COLO668 (cell line): ENCODE data around the gene UXS1.

Experiments used
- DNase-seq: peaks from one replicate; lab custom pipeline; 2025; ENCODE audit not compliant: unreplicated experiment; lab: John Stamatoyannopoulos, UW

Gene UXS1

GRCh38 chr2:106090916-106091618, 103.0 kb downstream of the UXS1 start:
- DNase-seq = no peak

- DNase-seq = no peak
Observed at GRCh38 chr2:106089611-106090010, 104.5 kb downstream of the UXS1 start.

GRCh38 chr2:106085181-106085940, 108.7 kb downstream of the UXS1 start:
- DNase-seq = peak; percentile 11

- no peak for DNase-seq
Observed at GRCh38 chr2:106080959-106081358, 113.1 kb downstream of the UXS1 start.

GRCh38 chr2:106078096-106078495, 116.0 kb downstream of the UXS1 start:
- no peak for DNase-seq

- no peak for DNase-seq
Observed at GRCh38 chr2:106076941-106077340, 117.2 kb downstream of the UXS1 start.

GRCh38 chr2:106075048-106075447, 119.1 kb downstream of the UXS1 start:
- DNase-seq = no peak

GRCh38 chr2:106073678-106074406, 120.3 kb downstream of the UXS1 start:
- no peak for DNase-seq

GRCh38 chr2:106070181-106070580, 123.9 kb downstream of the UXS1 start:
- DNase-seq = no peak

GRCh38 chr2:106068451-106068850, 125.7 kb downstream of the UXS1 start:
- DNase-seq = no peak

- no peak for DNase-seq
Observed at GRCh38 chr2:106065983-106066820, 127.9 kb downstream of the UXS1 start.

- DNase-seq = peak; percentile 30
Observed at GRCh38 chr2:106065268-106065982, 128.7 kb downstream of the UXS1 start.

GRCh38 chr2:106063181-106063580, 130.9 kb downstream of the UXS1 start:
- DNase-seq = no peak

GRCh38 chr2:106062627-106063026, 131.5 kb downstream of the UXS1 start:
- DNase-seq = no peak

GRCh38 chr2:106061611-106062349, 132.3 kb downstream of the UXS1 start:
- DNase-seq = no peak

GRCh38 chr2:106059416-106060065, 134.6 kb downstream of the UXS1 start:
- DNase-seq = no peak

GRCh38 chr2:106058469-106059137, 135.5 kb downstream of the UXS1 start:
- no peak for DNase-seq

- DNase-seq = no peak
Observed at GRCh38 chr2:106057206-106057605, 136.9 kb downstream of the UXS1 start.
